HepG2 (cell line): ENCODE data around the gene C3orf18. TPM values are rescaled to one million over a fixed set of nuclear protein-coding genes. Genes with fewer than 3 reads are reported as not detected.

Experiments used
- BHLHE40 ChIP-seq: IDR thresholded peaks from 2 replicates; pipeline ENCODE4 v1.6.1; 2011; ENCODE audit warnings: low read length, improper control_type of control experiment
- HNRNPL ChIP-seq: fragments of 200-400 bp; formaldehyde crosslinking; IDR thresholded peaks from 2 replicates; pipeline ENCODE4 v1.6.1; 2017; ENCODE audit warnings: mild to moderate bottlenecking, low read depth, low read length
- KDM6A ChIP-seq: IDR thresholded peaks from 2 replicates; pipeline ENCODE4 v1.6.1; 2016; ENCODE audit warnings: low read depth
- MAF1 ChIP-seq: sonication (generic); formaldehyde crosslinking; IDR thresholded peaks from 2 replicates; pipeline ENCODE4 v1.5.0; 2020; ENCODE audit warnings: missing genetic modification reagents, borderline replicate concordance
- MTF1 ChIP-seq: sonication (generic); formaldehyde crosslinking; IDR thresholded peaks from 2 replicates; pipeline ENCODE4 v1.5.0; 2020; ENCODE audit warnings: missing genetic modification reagents
- NFE2L1 ChIP-seq: sonication (generic); formaldehyde crosslinking; IDR thresholded peaks from 2 replicates; pipeline ENCODE4 v1.4.0; 2020; ENCODE audit warnings: missing genetic modification reagents, mild to moderate bottlenecking, borderline replicate concordance
- SCMH1 ChIP-seq: sonication (generic); formaldehyde crosslinking; IDR thresholded peaks from 2 replicates; pipeline ENCODE4 v1.9.0; 2021; ENCODE audit warnings: missing genetic modification reagents, mild to moderate bottlenecking, borderline replicate concordance
- SMAD3 ChIP-seq: sonication (generic); formaldehyde crosslinking; IDR thresholded peaks from 2 replicates; pipeline ENCODE4 v1.4.0; 2020; ENCODE audit warnings: missing genetic modification reagents
- TIGD3 ChIP-seq: sonication (generic); formaldehyde crosslinking; IDR thresholded peaks from 2 replicates; pipeline ENCODE4 v1.5.1; 2020; ENCODE audit warnings: mild to moderate bottlenecking, missing genetic modification reagents, borderline replicate concordance
- YY1 ChIP-seq: IDR thresholded peaks from 2 replicates; pipeline ENCODE4 v1.6.1; 2011; ENCODE audit warnings: low read length, low read depth, moderate library complexity, mild to moderate bottlenecking; ENCODE audit not compliant: insufficient read depth, insufficient replicate concordance
- ZEB1 ChIP-seq: IDR thresholded peaks from 2 replicates; pipeline ENCODE4 v1.6.1; 2012; ENCODE audit warnings: mild to moderate bottlenecking, low read depth, inconsistent platforms; ENCODE audit not compliant: insufficient replicate concordance
- ZNF20 ChIP-seq: sonication (generic); formaldehyde crosslinking; IDR thresholded peaks from 2 replicates; pipeline ENCODE4 v1.4.0; 2020; ENCODE audit warnings: mild to moderate bottlenecking, moderate library complexity, missing genetic modification reagents
- ZNF556 ChIP-seq: sonication (generic); formaldehyde crosslinking; IDR thresholded peaks from 2 replicates; pipeline ENCODE4 v1.4.0; 2020; ENCODE audit warnings: mild to moderate bottlenecking, missing genetic modification reagents, borderline replicate concordance
- ZNF629 ChIP-seq: sonication (generic); formaldehyde crosslinking; conservative IDR thresholded peaks from 2 replicates; pipeline ENCODE4 v1.5.0; 2020; ENCODE audit warnings: missing genetic modification reagents
- ZNF670 ChIP-seq: sonication (generic); formaldehyde crosslinking; IDR thresholded peaks from 2 replicates; pipeline ENCODE4 v1.8.0; 2022; ENCODE audit warnings: mild to moderate bottlenecking, missing genetic modification reagents, borderline replicate concordance
- ZSCAN21 ChIP-seq: sonication (generic); formaldehyde crosslinking; IDR thresholded peaks from 2 replicates; pipeline ENCODE4 v1.8.0; 2022; ENCODE audit warnings: mild to moderate bottlenecking, missing genetic modification reagents, moderate library complexity, borderline replicate concordance
- ZSCAN29 ChIP-seq: sonication (generic); formaldehyde crosslinking; conservative IDR thresholded peaks from 2 replicates; pipeline ENCODE4 v1.4.0; 2020; ENCODE audit warnings: mild to moderate bottlenecking, missing genetic modification reagents
- polyA plus RNA-seq, 8 experiments: library from polyadenylated mRNA; depleted of rRNA in 3 of 8; stranded (reverse) in 7 of 8; unstranded in 1 of 8; fragments of >200 nt; fragmentation: Illumina TruSeq in 4 of 8; extraction: Trizol in 4 of 8; gene quantifications; 2 replicates each; pipeline versions ENCODE4 v1.2.1 to v1.2.3, GENCODE V29; 2011 to 2016; ENCODE audit warnings: low read depth in 4 of 8, missing spikeins in 1 of 8, mixed read lengths in 1 of 8; ENCODE audit not compliant: insufficient read depth in 1 of 8
- total RNA-seq, 5 experiments: library from RNA; depleted of rRNA; stranded (reverse); fragments of >200 nt; fragmentation: Illumina TruSeq; extraction: Trizol; gene quantifications; 2 replicates each; pipeline ENCODE4 v1.2.3, GENCODE V29; 2016; ENCODE audit warnings: low read depth in 1 of 5
- TF ChIP-seq, protein P1 (sequence below): sonication (generic); formaldehyde crosslinking; IDR thresholded peaks from 2 replicates; pipeline ENCODE4 v1.4.0; 2020; ENCODE audit warnings: missing genetic modification reagents, mild to moderate bottlenecking, borderline replicate concordance
- TF ChIP-seq, protein P2 (sequence below): sonication (generic); formaldehyde crosslinking; IDR thresholded peaks from 2 replicates; pipeline ENCODE4 v1.5.0; 2020; ENCODE audit warnings: missing genetic modification reagents
- TF ChIP-seq, protein P3 (sequence below): sonication (generic); formaldehyde crosslinking; IDR thresholded peaks from 2 replicates; pipeline ENCODE4 v1.5.0; 2020; ENCODE audit warnings: mild to moderate bottlenecking, missing genetic modification reagents, moderate library complexity

Gene C3orf18
- total and polyA plus RNA-seq, 2 of the 13 experiments (the other 11 are each of a cell fraction or from before 2014, with no cell fraction given) = 1.6 to 4.8 TPM

DNA sequence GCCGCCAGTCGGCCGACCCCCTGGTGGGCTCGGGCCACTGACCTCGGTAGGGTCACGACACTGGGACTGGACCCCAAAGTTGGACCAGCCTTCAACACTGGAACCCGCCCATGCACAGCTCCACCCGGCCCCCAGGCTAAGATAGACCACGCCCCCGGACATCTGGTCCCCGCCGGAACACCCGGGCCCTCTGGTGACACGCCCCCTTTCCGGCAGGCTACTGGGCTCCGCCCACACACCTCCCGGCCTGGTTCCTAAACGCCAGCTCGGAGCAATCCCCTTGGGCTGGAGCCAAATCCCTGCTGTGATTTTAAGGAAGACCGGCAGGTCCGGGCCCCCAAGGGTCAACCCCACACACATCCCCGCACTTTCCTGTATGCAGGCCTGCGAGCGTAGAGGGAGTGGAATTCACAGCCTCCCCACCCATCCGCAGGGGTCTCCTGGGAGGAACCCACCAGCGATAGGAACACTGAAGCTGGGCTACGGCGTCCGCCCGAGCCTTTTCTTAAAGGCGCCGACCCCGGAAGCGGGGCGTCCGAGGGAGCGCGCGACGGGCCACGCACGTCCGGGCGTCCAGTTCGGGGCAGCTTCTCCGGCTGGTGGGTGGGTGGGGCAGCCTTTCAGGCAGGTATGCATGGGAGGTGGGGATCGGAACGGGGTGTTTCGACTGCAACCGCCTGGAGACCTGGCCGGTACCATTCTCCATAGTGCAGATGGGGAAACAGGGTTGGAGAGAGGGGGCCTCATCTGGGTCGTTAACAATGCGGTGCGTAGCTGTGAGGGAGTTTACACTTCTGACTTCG, 1.6 kb upstream of the C3orf18 start, which contains the start of gene HEMK1 (continued):
- TF ChIP-seq ZSCAN29 (CRISPR knock-in tag) (peak; percentile 76; the same call in 1 of the 2 replicates), ZNF629 (CRISPR knock-in tag) (no peak), ZNF556 (CRISPR knock-in tag) (peak; percentile 98; the same call in 1 of the 2 replicates), ZEB1 (peak; percentile 66), ZNF670 (CRISPR knock-in tag) (peak; percentile 68; the same call in 1 of the 2 replicates), ZSCAN21 (CRISPR knock-in tag) (0 out of 2 replicates have a peak, but pooled peaks have one; percentile 61), NFE2L1 (peak; percentile 9; the same call in 1 of the 2 replicates), BHLHE40 (no peak), HNRNPL (peak; percentile 42; the same call in 1 of the 2 replicates), SCMH1 (CRISPR knock-in tag) (no peak), SMAD3 (CRISPR knock-in tag) (peak; percentile 80; the same call in 1 of the 2 replicates), TIGD3 (0 out of 2 replicates have a peak, but pooled peaks have one; percentile 26), YY1 (peak; percentile 63), ZNF20 (0 out of 2 replicates have a peak, but pooled peaks have one; percentile 63), MAF1 (CRISPR knock-in tag) (no peak), MTF1 (CRISPR knock-in tag) (no peak), KDM6A (CRISPR knock-in tag) (no peak)
- TF ChIP-seq, protein P1, sequence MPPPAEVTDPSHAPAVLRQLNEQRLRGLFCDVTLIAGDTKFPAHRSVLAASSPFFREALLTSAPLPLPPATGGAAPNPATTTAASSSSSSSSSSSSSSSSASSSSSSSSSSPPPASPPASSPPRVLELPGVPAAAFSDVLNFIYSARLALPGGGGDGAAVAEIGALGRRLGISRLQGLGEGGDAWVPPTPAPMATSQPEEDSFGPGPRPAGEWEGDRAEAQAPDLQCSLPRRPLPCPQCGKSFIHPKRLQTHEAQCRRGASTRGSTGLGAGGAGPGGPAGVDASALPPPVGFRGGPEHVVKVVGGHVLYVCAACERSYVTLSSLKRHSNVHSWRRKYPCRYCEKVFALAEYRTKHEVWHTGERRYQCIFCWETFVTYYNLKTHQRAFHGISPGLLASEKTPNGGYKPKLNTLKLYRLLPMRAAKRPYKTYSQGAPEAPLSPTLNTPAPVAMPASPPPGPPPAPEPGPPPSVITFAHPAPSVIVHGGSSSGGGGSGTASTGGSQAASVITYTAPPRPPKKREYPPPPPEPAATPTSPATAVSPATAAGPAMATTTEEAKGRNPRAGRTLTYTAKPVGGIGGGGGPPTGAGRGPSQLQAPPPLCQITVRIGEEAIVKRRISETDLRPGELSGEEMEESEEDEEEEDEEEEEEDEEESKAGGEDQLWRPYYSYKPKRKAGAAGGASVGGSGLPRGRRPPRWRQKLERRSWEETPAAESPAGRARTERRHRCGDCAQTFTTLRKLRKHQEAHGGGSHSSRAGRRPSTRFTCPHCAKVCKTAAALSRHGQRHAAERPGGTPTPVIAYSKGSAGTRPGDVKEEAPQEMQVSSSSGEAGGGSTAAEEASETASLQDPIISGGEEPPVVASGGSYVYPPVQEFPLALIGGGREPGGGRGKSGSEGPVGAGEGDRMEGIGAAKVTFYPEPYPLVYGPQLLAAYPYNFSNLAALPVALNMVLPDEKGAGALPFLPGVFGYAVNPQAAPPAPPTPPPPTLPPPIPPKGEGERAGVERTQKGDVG (CRISPR knock-in tag) = no peak
- TF ChIP-seq, protein P2, sequence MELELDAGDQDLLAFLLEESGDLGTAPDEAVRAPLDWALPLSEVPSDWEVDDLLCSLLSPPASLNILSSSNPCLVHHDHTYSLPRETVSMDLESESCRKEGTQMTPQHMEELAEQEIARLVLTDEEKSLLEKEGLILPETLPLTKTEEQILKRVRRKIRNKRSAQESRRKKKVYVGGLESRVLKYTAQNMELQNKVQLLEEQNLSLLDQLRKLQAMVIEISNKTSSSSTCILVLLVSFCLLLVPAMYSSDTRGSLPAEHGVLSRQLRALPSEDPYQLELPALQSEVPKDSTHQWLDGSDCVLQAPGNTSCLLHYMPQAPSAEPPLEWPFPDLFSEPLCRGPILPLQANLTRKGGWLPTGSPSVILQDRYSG (CRISPR knock-in tag) = no peak
- TF ChIP-seq, protein P3, sequence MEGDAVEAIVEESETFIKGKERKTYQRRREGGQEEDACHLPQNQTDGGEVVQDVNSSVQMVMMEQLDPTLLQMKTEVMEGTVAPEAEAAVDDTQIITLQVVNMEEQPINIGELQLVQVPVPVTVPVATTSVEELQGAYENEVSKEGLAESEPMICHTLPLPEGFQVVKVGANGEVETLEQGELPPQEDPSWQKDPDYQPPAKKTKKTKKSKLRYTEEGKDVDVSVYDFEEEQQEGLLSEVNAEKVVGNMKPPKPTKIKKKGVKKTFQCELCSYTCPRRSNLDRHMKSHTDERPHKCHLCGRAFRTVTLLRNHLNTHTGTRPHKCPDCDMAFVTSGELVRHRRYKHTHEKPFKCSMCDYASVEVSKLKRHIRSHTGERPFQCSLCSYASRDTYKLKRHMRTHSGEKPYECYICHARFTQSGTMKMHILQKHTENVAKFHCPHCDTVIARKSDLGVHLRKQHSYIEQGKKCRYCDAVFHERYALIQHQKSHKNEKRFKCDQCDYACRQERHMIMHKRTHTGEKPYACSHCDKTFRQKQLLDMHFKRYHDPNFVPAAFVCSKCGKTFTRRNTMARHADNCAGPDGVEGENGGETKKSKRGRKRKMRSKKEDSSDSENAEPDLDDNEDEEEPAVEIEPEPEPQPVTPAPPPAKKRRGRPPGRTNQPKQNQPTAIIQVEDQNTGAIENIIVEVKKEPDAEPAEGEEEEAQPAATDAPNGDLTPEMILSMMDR (CRISPR knock-in tag) = no peak
